Fibroblast of the conjunctiva (primary cell): Measurements from ENCODE around the gene FAF2.

Experiments
- DNase-seq: peaks from one replicate; pipeline ENCODE4 v3.0.0-alpha.2; 2010; ENCODE audit warnings: low read depth

Gene FAF2

DNA sequence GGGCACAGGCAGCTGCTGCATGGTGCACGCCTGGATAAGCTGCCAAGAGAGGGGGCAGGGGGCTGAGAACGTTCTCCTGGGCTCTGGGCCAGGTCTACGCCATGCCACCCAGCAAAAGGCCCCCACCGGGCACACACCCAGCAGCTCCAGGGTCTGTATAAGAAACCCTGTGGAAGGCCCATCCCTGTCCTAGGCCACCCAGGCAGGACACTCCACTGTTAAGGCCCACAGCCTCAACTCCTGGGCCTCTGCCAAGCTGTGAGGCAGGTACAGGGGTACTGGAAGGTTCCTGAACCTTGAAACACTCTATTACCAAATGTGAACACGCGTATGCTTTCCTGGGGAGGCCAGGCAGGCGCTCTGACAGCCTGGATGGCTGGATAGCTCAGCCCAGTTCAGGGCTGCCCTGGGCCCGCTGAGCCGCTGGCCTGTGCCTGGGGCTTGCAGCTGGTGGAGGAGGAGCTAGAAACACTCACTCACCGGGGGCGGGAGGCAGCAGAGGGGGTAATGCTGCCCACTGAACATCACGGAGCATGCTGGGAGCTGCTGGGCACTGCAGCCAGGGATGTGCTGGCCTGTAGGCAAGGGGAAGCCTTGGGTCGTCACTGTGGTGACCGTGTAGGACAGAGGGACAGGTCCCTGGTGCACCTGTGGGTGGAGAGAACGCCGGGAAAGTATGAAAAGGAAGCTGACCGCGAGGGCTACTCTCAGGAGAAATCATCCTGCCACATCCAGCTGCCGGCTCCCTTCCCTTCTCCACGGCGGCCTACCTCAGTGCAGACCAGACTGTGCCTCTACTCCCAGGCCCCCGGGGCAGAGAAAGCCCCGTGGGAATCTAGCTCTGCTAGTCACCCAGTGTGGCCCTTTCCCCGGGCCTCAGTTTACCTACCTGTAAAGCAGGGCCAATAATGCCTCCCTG lies 83.1 kb downstream of the FAF2 start:
- DNase-seq, result peak; percentile 26

DNA sequence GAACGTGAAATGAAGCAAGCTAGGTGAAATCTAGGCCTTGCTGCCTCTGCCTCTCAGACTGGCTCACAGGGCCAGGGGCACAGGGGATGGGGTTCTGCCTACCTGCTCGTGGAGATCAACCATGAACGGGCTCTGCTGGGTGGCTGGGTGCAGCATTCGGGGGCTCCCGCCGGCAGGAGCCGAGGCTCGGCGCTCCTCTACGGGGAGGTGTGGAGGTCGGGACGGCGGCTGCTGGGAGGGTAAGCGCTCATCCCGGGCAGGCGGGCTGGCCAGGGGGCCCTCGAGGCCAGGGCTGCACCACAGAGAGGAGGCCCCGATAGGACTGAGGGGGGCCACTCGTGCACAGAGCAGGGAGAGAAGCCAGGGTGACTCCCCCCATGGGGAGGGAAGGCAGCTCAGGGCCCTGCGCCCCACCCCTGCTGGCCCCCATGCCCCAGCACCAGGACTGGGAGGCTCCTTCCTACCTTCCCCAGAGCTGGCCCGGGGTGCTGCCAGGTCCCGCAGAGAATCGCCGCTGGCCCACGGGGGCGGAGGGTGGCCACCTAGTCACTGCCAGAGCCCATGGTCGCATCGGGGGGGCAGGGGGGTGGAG lies 83.8 kb downstream of the FAF2 start:
- no peak for DNase-seq

DNA sequence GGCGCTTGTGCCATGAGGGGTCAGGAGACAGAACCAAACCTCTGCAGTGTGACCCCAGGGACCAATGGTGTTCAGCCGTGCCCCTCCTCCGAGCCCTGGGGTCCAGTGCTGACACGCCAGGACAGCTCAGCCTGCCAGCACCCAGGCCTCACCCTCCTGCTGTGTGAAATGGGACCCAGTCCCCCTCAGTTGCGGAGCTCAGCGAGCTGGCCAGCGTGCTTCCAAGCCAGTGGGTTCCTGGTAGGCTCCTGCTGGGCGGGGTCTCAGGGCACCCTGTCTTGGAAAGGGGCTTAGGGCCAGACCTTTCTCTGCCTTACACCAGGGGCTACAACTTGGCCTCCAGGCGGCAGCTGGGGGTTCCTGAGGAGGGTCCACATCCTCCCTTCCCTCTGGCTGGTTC lies 84.6 kb downstream of the FAF2 start:
- DNase-seq, result no peak

DNA sequence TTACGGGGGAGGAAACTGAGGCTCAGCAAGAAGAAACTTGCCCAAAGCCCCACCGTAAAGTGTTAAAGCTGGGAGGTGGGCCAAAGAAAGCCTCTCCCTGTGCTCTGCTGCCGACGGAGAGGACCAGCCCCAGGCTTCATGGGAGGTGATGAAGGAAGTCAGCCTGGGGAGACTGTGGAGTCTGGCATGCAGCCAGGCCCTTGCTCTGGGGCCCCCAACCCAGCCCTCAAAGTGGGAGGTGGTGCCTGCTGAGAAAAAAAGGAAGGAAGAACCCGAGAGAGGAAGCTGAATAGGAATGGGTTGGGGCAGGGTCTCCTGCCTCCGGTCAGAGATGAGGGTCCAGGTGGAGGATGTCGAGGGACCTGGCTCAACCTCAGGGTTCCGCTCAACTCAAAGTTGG lies 85.2 kb downstream of the FAF2 start:
- no peak for DNase-seq

DNA sequence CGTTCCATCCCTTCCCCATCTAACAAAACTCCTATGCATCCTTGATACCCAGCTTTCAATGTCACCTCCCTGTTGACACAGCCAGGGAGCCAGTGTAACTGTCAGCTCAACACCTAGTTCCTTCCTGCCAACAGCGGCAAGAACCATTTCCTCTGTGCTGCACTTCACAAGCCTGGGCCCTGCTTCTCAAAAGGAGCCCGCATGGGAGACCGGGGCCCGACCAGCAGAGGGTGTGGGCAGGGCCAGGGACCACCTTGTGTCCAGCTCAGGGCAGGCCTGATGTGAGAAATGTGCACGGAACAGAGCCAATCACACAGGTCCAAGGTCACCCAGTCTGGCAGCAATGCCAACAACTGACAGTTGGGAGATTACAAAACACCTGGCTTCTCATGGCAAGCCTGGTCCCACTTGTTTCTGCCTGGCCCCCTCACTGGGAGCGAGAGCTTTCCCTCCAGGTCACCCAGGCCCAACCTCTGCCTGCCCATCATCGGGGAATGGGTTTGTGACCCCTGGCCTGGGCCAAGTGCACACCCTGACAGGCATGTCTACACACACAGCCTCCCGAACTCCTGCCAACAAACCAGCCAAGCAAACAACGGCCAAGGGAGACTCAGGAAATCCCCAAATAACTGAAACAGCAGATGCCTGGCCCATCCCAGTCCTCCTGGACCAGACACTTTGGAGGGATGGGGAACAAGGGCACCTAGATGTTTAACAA lies 85.9 kb downstream of the FAF2 start:
- DNase-seq, result no peak

DNA sequence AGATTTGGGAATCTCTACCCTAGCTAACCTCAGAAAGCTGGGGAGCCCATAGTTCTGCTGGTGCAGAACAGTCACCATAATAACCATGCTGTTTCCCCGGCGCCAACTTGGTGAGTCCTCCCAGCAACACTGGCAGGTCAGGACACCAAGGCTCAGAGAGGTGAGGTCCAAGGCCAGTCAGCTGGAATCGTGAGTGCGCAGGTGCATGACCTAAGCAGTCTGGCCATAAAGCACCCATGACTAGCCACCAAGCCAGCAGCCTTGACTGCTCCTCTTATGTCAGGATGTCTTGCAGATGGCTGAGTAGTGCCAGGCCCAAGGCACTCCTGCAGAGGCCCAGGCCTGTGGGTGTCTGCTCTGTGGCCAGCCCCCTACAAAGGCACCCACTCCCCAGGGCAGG lies 86.5 kb downstream of the FAF2 start:
- DNase-seq, result no peak

DNA sequence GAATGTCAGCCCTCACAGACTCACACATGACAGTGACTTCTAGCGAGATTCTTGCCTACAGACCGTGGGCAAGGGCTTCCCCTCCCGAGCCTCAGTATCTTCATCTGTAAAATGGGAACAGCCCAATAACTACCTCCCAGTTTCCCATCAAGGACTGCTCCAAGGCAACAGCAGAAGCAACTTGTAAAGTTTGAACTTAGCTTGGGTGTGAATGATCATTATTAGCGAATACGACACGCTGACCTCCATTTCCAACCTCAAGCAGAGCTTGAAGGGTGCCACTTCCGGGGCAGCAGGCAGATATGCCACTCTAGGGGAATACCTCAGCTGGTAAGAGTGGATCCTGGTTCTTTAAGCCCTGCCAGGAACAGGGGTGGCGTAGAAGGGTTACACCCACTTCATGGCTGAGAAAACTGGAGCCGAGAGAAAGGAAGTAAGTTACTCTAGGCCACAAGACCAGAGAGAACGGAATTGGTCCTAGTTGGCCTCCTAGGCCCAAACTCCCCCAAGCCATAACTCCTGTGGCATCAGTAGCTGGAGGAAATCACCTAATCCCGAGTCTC lies 87.0 kb downstream of the FAF2 start:
- DNase-seq, result no peak

DNA sequence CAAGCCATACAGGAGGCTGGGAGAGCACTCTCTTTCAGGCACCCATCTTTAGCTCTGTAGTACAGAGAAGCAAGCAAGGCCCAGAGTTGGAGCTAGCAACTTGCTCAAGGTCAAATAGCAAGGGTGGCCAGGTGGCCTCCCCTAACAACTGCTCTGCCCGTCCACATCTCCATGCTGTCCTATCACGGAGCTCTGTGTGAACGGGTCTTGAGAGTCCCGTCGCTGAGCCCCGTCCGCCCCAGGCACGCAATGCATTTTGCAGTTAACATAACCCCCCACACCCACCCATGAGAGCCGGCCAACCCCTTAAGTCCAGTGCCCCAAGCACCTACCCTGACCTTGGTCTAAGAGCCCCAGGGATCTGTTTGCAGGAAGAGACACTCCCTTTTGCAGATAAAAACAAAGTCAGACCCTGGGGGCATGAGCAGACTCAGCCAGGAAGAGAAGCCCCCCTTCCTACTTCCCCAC lies 87.5 kb downstream of the FAF2 start:
- no peak for DNase-seq

DNA sequence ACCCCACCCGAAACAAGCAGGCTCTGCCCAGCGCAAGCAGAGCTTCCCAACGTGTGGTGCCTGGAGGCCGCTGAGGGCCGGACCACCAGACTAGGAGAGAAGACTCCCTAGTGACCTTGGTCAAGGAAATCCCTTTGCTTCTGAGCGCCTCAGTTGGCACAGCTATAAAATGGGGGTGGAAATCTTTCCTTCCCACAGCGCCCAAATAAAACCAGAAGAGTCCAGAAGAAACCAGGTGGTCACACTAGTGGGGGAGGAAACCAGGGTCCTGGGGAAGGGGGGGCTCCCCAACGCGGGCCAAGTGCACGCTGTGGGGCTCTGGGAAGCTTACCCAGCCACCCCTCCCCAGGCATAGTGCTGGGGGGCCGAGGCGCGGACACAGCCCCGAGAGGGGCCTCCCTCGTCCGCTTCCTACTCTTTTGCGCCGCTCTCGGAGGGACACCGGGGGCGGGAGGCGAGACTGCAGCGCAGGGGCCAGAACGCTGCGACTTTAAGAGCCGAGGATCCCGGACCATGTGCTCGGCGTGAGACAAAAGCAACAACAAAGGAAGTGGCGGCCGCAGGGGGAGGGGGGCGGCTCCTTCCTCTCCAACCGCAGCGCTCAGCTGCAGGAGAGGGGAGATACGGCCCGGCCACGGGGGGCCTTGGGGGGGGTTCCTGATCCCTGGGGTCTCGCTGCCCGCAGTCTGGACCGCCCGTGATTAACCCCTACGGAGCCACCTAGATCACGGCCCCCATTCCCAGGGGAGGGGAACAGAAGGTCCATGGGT lies 88.1 kb downstream of the FAF2 start:
- peak; percentile 42 for DNase-seq

DNA sequence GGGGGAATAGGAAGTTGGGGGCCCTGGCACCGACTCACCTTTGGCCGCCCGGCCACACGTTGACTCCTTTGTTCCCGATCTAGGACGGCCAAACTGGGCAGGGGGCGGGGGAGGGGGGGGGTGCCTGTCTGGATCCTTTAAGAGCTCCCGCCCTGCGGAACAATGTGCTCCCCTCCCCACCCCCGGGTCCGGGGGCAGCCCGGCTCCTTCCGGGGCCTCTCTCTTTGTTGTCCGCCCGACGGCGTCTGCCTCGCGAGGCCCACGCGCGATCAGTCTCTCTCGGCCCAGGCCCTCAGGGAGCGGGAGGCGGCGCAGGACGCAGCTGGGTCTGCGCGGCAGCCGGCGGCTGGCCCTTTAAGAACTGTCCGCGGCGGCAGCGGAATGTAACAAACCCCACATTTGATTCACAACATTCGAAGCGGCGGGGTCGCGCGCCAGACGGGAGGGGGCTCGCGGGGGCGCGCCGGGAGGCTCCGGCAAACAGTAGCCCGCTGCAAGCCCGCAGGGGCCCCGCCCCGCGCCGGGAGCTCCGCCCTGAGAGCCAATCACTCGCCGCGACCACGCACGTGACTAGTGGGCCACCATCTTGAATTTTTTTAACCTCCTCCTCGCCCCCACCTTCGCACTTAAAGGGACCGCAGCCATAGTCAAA lies 88.8 kb downstream of the FAF2 start, which contains the start of gene RNF44:
Gene RNF44, minus strand, starts transcription at position 501 of the 652 bp plus-strand sequence. CDS start 4,930 bp downstream, outside the sequence.
- peak; percentile 96 for DNase-seq

DNA sequence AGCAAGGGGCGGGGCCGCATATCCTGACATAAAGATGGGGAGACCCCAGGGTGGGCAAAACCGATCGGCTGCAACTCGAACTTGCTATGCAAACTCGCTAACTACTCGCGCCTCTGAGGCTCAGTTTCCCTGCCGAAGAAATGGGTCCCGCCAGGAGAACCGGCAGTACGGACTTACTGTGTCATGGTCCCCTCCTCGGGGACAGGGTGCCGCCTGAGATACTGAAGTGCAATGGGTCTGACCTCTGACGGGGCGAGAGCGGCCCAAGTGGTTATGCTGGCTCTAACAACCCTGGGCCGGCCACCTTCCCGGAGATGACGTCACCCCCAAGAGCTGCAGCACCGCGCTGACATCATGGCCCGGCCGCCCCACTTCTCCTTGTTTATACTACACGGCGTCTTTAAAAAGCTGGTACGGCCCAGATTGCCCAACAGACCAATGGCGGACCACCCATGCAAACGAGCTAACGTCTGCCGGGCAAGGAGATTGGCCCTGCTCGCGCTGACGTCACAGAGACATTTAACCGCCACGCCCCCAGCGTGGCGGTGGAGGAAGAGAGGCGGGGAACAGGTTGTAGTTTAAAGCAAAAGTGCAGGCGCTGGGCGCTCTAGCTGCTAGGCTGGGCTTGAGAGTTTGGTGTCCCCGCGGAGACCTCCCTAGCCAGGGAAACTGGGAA lies 89.5 kb downstream of the FAF2 start:
- DNase-seq, result peak; percentile 99

DNA sequence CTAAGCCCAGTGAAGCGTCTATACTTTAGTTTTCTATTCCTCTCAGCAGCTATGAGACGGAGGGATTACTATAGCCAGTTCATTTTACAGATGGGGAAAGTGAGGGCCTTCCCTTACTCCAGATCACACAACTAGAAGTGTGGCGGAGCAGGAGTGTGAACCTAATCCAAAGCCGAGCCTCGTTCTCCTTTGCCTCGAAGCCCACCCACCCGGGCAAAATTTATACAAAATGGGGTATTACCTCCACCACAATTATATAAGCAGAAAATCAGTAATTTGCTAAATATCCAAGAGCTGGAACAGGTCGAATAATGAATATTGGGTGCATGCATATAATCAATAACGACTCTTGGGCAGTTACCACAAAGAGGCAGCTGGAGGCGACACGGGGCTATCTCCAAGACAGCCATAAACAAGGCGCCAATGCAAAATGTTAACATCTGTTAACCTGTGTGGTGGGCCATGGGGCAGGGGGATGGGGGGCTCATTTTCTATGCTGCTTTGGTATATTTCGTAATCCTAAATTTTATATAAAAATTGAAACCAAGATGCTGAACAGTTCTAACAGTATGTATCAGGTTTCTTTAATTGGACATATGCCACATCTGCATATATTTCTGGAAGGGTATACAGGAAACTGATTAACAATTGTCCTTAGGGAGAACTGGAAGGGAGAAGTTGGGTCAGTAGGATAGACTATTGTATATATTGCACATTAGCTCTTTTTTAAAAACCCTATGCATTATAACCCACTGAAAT lies 90.2 kb downstream of the FAF2 start:
- no peak for DNase-seq

DNA sequence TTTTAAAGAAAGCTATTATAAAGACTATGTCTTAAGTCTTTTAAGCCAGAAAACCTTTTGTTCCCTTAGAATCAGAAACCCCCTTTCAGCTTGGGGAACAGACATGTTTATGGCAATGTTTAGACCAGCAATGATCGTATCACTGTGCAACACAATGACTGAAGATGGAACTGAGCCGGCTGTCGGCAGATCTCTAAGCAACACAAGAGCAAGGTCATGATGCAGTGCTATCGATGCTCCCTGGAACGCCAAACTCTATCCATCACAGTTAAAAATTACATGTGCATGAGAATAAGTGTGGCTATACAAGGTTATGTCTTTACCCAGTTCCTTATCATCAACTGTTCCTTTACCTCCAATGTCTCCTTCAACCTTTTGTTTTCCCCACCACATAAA lies 90.8 kb downstream of the FAF2 start:
- no peak for DNase-seq

DNA sequence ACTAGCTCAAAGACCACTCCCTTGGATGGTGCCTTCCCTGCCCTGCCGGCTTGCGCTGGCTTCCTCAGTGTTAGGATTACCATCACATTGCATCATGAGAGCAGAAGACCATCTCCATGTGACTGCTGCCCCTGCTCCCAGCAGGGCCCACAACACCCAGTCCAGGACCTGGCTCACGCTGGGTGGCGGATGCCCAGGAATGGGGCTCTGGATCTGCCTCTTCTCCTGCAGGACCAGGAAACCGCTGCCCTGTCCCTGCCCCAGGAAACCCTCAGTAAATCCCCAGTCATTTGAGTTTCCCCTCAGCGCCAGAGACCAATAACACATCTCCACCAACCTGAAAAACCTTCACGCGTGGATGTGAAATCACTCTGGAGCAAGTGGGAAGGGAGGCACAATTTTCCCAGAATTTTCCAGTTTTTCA lies 92.3 kb downstream of the FAF2 start:
- DNase-seq, result peak; percentile 22

DNA sequence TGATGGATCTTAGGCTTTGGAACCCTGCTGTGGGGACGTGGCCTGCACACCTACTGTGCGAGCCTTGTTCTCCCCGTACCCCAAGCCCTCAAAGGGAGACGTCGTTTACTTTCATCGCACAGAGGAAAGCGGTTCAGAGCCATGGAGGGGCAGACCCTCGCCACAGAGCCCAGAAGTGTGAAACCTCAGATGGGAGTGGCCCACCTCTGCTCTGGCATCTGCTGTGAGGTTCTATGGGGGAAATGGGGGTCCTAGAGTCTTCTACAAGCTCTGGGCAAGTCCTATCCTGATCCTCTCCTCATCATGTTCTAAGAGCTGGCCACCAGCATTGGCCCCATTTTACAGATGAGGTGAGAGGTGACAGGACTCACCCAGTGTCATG lies 92.8 kb downstream of the FAF2 start:
- DNase-seq, result no peak

DNA sequence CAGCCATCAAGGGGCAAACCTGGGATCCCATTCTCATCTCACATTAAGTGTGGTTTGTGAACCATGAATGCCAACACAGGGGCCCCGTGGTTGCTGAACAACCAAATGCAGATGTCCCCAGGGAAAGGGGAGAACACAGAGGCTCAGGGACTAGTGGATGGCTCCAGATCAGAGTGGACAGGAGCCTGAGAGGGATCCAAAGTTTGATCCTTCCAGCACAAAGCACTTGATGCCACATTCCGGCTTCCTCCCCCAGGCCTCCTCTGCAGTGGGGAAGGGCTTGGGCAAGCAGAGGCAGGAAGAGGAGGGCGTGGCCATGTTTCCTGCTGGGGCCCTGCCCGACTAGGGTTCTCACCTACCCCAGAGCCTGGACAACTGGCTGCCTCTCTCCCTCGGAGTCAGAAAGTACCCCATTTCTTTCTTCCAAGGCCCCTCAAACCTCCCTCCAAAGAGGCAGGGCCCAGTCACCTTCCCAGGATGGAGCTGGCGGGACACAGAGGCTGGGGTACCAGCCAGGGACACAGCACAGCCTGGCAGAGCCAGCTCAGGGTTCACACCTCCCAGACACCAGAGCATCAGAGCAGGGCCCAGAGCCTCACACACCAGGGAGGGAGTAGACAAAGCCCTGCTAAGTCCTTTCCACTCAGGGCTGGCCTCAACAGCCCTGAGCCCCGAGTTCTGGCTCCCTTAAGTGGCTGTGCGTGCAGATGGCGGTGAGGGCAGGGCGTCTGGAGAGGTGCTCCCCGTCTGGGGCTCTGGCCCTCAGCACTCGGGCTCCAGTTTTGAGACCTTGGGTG lies 93.4 kb downstream of the FAF2 start:
- no peak for DNase-seq

DNA sequence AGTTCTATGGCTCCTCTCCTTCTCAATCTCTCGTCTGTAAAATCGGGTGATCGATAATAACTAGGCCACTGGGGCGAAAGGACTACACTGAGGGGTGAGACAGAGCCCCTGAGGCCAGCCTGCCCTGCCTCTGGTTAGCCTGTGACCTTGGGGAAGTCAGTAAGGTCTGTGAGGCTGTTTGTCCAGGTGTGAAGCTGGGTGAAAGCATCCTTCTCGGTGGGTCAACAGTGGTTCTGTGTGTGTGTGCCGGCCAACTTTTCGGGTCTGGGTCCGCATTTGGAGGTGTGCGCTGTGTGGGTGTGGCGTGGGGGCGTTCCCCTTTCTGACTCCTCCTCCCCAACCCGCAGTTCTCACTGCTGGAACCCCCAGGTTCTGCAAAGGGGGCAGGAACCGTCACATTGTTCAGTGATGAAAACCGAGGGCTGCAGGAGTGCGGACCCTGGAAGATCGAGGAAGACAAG lies 94.0 kb downstream of the FAF2 start:
- DNase-seq, result no peak

DNA sequence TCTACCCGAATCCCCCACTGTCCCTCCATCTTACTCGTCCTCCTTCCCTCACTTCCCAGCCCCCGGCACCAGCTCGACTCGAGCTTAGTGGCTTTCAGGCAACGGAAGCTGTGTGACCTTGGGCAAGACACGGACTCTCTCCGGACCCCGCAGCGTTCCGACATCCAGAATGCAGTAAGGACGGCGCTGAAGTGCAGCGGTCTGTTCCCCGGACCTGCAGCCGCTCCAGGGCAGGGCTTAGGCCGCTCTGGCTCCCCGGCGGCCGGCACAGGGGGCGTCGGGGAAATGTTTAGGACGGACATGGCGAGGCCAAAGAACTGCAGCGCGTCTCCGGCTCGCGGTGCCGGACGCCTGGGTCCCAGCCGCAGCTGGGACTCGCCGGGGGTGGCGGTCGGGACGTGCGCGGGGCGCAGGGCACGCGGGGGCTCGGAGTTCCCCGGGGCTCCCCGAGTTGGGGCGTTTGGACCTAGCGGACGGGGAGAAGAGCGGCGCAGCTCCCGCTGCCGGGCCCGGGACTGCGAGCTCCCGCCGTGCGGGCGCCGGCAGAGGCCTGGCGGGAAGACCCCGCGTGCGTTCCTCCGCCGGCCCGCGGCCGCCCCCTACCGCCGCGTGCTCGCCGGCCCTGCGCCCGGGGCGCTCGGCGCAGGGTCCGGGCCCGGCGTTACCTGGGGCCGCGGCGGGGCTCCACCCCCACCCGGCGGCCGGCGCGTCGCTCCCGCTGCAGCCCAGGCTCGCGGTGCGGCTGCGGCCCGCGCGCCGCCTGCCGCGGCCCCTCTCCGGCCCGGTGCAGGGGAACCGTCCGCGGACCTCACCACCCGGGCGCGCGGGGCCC lies 94.6 kb downstream of the FAF2 start:
- DNase-seq, result no peak
